HepG2 (cell line): Measurements from ENCODE around the gene HLF. TPM values are rescaled to one million over a fixed set of nuclear protein-coding genes. Genes with fewer than 3 reads are reported as not detected.

ENCODE experiments used
- AGO1 ChIP-seq: fragments of 200-400 bp; formaldehyde crosslinking; IDR thresholded peaks from 2 replicates; pipeline ENCODE4 v1.6.1; 2017; ENCODE audit warnings: mild to moderate bottlenecking, low read depth, low read length, moderate library complexity; ENCODE audit not compliant: poor library complexity, severe bottlenecking
- ELF4 ChIP-seq: sonication (generic); formaldehyde crosslinking; IDR thresholded peaks from 2 replicates; pipeline ENCODE4 v1.5.0; 2020; ENCODE audit warnings: missing genetic modification reagents, mild to moderate bottlenecking, moderate library complexity, borderline replicate concordance
- GATA4 ChIP-seq: sonication (generic); IDR thresholded peaks from 2 replicates; pipeline ENCODE4 v1.6.1; 2016; ENCODE audit warnings: antibody characterized with exemption, low read depth, borderline replicate concordance
- HDAC1 ChIP-seq: sonication (generic); formaldehyde crosslinking; IDR thresholded peaks from 2 replicates; pipeline ENCODE4 v1.5.1; 2020; ENCODE audit warnings: mild to moderate bottlenecking, missing genetic modification reagents
- HES4 ChIP-seq: sonication (generic); formaldehyde crosslinking; IDR thresholded peaks from 2 replicates; pipeline ENCODE4 v1.9.0; 2021; ENCODE audit warnings: mild to moderate bottlenecking, missing genetic modification reagents, borderline replicate concordance
- NFE2L2 ChIP-seq: fragments of 150-350 bp; IDR thresholded peaks from 2 replicates; pipeline ENCODE4 v1.6.1; 2014; ENCODE audit warnings: low read length
- NFKB2 ChIP-seq: sonication (generic); formaldehyde crosslinking; IDR thresholded peaks from 2 replicates; pipeline ENCODE4 v1.4.0; 2020; ENCODE audit warnings: missing genetic modification reagents, borderline replicate concordance
- NR1H2 ChIP-seq: sonication (generic); formaldehyde crosslinking; IDR thresholded peaks from 2 replicates; pipeline ENCODE4 v1.8.1; 2022; ENCODE audit warnings: low read depth, missing genetic modification reagents, borderline replicate concordance
- POLR2G ChIP-seq: fragments of 200-400 bp; formaldehyde crosslinking; IDR thresholded peaks from 2 replicates; pipeline ENCODE4 v1.6.1; 2018; ENCODE audit warnings: mild to moderate bottlenecking, low read depth, low read length, moderate library complexity
- SAP130 ChIP-seq: IDR thresholded peaks from 2 replicates; pipeline ENCODE4 v1.6.1; 2016; ENCODE audit warnings: low read depth
- SMC3 ChIP-seq: IDR thresholded peaks from 2 replicates; pipeline ENCODE4 v1.6.1; 2011; ENCODE audit warnings: low read length, improper control_type of control experiment
- SRSF9 ChIP-seq: fragments of 200-400 bp; formaldehyde crosslinking; IDR thresholded peaks from 2 replicates; pipeline ENCODE4 v1.6.1; 2018; ENCODE audit warnings: borderline replicate concordance, mild to moderate bottlenecking, low read depth, low read length; ENCODE audit not compliant: insufficient read depth, poor library complexity, severe bottlenecking
- TOPORS ChIP-seq: sonication (generic); formaldehyde crosslinking; IDR thresholded peaks from 2 replicates; pipeline ENCODE4 v1.8.0; 2023; ENCODE audit warnings: mild to moderate bottlenecking, missing genetic modification reagents
- ZFP36L1 ChIP-seq: sonication (generic); formaldehyde crosslinking; IDR thresholded peaks from 2 replicates; pipeline ENCODE4 v1.8.0; 2022; ENCODE audit warnings: mild to moderate bottlenecking, missing genetic modification reagents, moderate library complexity
- ZNF24 ChIP-seq: fragments of 450-650 bp; IDR thresholded peaks from 2 replicates; pipeline ENCODE4 v1.6.1; 2017; ENCODE audit warnings: antibody characterized with exemption, mild to moderate bottlenecking
- ZNF296 ChIP-seq: sonication (generic); formaldehyde crosslinking; conservative IDR thresholded peaks from 2 replicates; pipeline ENCODE4 v1.5.0; 2020; ENCODE audit warnings: mild to moderate bottlenecking, missing genetic modification reagents
- ZNF354B ChIP-seq: sonication (generic); formaldehyde crosslinking; IDR thresholded peaks from 2 replicates; pipeline ENCODE4 v1.8.0; 2022; ENCODE audit warnings: mild to moderate bottlenecking, missing genetic modification reagents
- ZNF556 ChIP-seq: sonication (generic); formaldehyde crosslinking; IDR thresholded peaks from 2 replicates; pipeline ENCODE4 v1.4.0; 2020; ENCODE audit warnings: mild to moderate bottlenecking, missing genetic modification reagents, borderline replicate concordance
- ZNF839 ChIP-seq: sonication (generic); formaldehyde crosslinking; IDR thresholded peaks from 2 replicates; pipeline ENCODE4 v1.4.0; 2020; ENCODE audit warnings: missing genetic modification reagents, mild to moderate bottlenecking, borderline replicate concordance
- ZNF883 ChIP-seq: sonication (generic); formaldehyde crosslinking; IDR thresholded peaks from 2 replicates; pipeline ENCODE4 v1.5.1; 2020; ENCODE audit warnings: mild to moderate bottlenecking, missing genetic modification reagents; ENCODE audit errors: not compliant biosample characterization
- ZSCAN9 ChIP-seq: IDR thresholded peaks from 2 replicates; pipeline ENCODE4 v1.6.1; 2016; ENCODE audit warnings: borderline replicate concordance
- polyA plus RNA-seq, 8 experiments: library from polyadenylated mRNA; depleted of rRNA in 3 of 8; stranded (reverse) in 7 of 8; unstranded in 1 of 8; fragments of >200 nt; fragmentation: Illumina TruSeq in 4 of 8; extraction: Trizol in 4 of 8; gene quantifications; 2 replicates each; pipeline versions ENCODE4 v1.2.1 to v1.2.3, GENCODE V29; 2011 to 2016; ENCODE audit warnings: low read depth in 4 of 8, missing spikeins in 1 of 8, mixed read lengths in 1 of 8; ENCODE audit not compliant: insufficient read depth in 1 of 8
- total RNA-seq, 5 experiments: library from RNA; depleted of rRNA; stranded (reverse); fragments of >200 nt; fragmentation: Illumina TruSeq; extraction: Trizol; gene quantifications; 2 replicates each; pipeline ENCODE4 v1.2.3, GENCODE V29; 2016; ENCODE audit warnings: low read depth in 1 of 5
- TF ChIP-seq, protein P1 (sequence below): sonication (generic); formaldehyde crosslinking; IDR thresholded peaks from 2 replicates; pipeline ENCODE4 v1.4.0; 2020; ENCODE audit warnings: mild to moderate bottlenecking, missing genetic modification reagents
- TF ChIP-seq, protein P2 (sequence below), 2 experiments: fragments of 450-650 bp in 1 of 2; sonication (generic) in 1 of 2; formaldehyde crosslinking; IDR thresholded peaks; 2 replicates each; pipeline versions ENCODE4 v1.5.0 to v1.8.0; 2020 to 2022; ENCODE audit warnings: mild to moderate bottlenecking in 1 of 2, missing genetic modification reagents in 1 of 2
- TF ChIP-seq, protein P3 (sequence below): sonication (generic); formaldehyde crosslinking; IDR thresholded peaks from 2 replicates; pipeline ENCODE4 v1.8.1; 2023; ENCODE audit warnings: mild to moderate bottlenecking, inconsistent platforms, moderate library complexity, missing genetic modification reagents, borderline replicate concordance
- TF ChIP-seq, protein P4 (sequence below): sonication (generic); formaldehyde crosslinking; IDR thresholded peaks from 2 replicates; pipeline ENCODE4 v1.4.0; 2020; ENCODE audit warnings: missing genetic modification reagents, mild to moderate bottlenecking, borderline replicate concordance

The HLF gene
- total and polyA plus RNA-seq, 2 of the 13 experiments (the other 11 are each of a cell fraction or from before 2014, with no cell fraction given), result 202 to 346 TPM

DNA sequence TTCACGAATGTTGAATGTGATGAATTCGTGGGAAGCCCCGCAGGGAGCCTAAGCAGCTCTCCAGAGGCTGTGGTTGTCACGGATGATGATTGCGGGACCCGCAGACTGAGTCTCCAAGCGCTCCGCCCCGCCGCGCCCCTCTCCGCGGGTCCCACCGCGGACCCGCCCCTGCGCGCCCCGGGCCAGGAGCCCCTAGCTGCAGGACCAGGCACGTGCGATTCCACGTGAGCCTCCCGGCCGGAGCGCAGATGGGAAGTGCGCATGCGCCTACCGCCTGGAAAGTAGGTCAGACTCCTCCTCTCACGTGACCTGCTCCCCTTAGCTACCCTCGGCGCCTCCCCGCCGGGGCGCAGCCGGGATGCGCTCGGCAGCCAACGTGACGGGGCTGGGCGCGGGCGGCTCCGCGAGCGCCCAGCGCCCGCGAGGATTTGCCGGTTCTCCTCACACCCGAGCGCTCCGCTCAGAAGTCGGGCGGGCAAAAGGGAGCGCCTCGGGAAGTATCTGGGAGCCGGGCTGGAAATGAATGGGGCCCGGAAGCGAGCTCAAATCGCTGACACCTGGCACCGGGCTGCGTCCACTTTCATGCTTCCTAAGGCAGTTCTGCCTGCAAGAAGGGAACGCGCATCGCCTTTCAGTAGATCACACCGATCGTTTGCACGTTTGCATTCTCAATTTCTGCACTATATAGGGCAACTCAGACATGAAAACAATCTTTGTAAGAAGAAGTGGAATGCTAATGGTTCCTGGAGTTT, 26.4 kb upstream of the HLF start (continued):
- TF ChIP-seq SAP130 (CRISPR knock-in tag) (peak; percentile 94), NR1H2 (no peak), ELF4 (CRISPR knock-in tag) (0 out of 2 replicates have a peak, but pooled peaks have one; percentile 46), ZNF296 (no peak), HES4 (CRISPR knock-in tag) (peak; percentile 72; the same call in 1 of the 2 replicates), ZFP36L1 (CRISPR knock-in tag) (no peak; the same call in none of the 2 replicates), POLR2G (peak; percentile 78; the same call in 1 of the 2 replicates), ZSCAN9 (CRISPR knock-in tag) (peak; percentile 36; the same call in 1 of the 2 replicates), AGO1 (no peak), SMC3 (no peak), NFE2L2 (no peak), GATA4 (no peak), NFKB2 (CRISPR knock-in tag) (peak; percentile 96), ZNF556 (no peak; the same call in 1 of the 2 replicates), SRSF9 (no peak), ZNF883 (CRISPR knock-in tag) (peak; percentile 96), TOPORS (CRISPR knock-in tag) (peak; percentile 58; the same call in 1 of the 2 replicates), ZNF354B (CRISPR knock-in tag) (no peak), HDAC1 (peak; percentile 89), ZNF24 (no peak), ZNF839 (CRISPR knock-in tag) (peak; percentile 88)
- TF ChIP-seq, protein P1, sequence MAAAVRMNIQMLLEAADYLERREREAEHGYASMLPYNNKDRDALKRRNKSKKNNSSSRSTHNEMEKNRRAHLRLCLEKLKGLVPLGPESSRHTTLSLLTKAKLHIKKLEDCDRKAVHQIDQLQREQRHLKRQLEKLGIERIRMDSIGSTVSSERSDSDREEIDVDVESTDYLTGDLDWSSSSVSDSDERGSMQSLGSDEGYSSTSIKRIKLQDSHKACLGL (CRISPR knock-in tag), result peak; percentile 96
- TF ChIP-seq, protein P2, sequence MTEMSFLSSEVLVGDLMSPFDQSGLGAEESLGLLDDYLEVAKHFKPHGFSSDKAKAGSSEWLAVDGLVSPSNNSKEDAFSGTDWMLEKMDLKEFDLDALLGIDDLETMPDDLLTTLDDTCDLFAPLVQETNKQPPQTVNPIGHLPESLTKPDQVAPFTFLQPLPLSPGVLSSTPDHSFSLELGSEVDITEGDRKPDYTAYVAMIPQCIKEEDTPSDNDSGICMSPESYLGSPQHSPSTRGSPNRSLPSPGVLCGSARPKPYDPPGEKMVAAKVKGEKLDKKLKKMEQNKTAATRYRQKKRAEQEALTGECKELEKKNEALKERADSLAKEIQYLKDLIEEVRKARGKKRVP (CRISPR knock-in tag; IDR thresholded peaks at IDR 0.05), result peak in 1 of 2 experiments; percentile 38; a peak in 1 of 4 replicates
- TF ChIP-seq, protein P3, sequence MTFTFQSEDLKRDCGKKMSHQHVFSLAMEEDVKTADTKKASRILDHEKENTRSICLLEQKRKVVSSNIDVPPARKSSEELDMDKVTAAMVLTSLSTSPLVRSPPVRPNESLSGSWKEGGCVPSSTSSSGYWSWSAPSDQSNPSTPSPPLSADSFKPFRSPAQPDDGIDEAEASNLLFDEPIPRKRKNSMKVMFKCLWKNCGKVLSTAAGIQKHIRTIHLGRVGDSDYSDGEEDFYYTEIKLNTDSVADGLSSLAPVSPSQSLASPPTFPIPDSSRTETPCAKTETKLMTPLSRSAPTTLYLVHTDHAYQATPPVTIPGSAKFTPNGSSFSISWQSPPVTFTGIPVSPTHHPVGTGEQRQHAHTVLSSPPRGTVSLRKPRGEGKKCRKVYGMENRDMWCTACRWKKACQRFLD, result peak; percentile 94
- TF ChIP-seq, protein P4, sequence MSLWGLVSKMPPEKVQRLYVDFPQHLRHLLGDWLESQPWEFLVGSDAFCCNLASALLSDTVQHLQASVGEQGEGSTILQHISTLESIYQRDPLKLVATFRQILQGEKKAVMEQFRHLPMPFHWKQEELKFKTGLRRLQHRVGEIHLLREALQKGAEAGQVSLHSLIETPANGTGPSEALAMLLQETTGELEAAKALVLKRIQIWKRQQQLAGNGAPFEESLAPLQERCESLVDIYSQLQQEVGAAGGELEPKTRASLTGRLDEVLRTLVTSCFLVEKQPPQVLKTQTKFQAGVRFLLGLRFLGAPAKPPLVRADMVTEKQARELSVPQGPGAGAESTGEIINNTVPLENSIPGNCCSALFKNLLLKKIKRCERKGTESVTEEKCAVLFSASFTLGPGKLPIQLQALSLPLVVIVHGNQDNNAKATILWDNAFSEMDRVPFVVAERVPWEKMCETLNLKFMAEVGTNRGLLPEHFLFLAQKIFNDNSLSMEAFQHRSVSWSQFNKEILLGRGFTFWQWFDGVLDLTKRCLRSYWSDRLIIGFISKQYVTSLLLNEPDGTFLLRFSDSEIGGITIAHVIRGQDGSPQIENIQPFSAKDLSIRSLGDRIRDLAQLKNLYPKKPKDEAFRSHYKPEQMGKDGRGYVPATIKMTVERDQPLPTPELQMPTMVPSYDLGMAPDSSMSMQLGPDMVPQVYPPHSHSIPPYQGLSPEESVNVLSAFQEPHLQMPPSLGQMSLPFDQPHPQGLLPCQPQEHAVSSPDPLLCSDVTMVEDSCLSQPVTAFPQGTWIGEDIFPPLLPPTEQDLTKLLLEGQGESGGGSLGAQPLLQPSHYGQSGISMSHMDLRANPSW (CRISPR knock-in tag), result no peak
